ENCODE results near the gene KDSR.

GRCh38 chr18:63282793-63283192, 84.2 kb downstream of the KDSR start:
- TF ChIP-seq POLR2A (IDR thresholded peaks at IDR 0.05; ENCODE audit: low read depth, low read length) (no peak), POLR2AphosphoS5 (IDR thresholded peaks at IDR 0.05; ENCODE audit: low read depth, low read length) (no peak), TAF1 (IDR thresholded peaks at IDR 0.05; ENCODE audit: low read depth, low read length) (no peak)

All from GM12891 (cell line).